GM21381 (cell line): ENCODE measurements around the gene HASPIN.

Source experiments
- ATAC-seq: cut with Tn5 transposase; IDR thresholded peaks from one replicate; pipeline ENCODE4 v1.9.1; 2021; ENCODE audit warnings: mild to moderate bottlenecking, moderate library complexity; ENCODE audit not compliant: unreplicated experiment

HASPIN gene

GRCh38 chr17:3762922-3763776 lies 39.4 kb downstream of the HASPIN start:
- peak; percentile 77 for ATAC-seq

DNA sequence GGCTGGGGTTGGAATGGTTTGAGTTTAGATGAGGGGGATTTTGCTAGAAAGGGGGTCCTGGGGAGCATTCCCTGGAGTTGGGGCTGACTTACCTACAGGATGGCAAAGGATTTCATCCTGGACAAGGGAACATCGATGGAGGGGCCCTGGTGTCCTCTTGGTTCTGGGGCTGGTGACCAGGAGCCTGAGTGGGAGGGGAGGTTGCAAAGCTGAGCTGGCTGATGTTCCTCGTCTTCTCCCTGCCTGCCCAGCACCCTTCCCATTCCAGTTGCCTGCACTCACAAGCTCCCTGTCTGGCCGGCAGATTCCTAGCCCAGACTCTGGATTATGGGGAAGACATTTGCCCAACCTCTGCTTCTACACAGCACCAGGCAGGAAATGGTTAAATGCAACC lies 40.1 kb downstream of the HASPIN start:
- no peak for ATAC-seq

DNA sequence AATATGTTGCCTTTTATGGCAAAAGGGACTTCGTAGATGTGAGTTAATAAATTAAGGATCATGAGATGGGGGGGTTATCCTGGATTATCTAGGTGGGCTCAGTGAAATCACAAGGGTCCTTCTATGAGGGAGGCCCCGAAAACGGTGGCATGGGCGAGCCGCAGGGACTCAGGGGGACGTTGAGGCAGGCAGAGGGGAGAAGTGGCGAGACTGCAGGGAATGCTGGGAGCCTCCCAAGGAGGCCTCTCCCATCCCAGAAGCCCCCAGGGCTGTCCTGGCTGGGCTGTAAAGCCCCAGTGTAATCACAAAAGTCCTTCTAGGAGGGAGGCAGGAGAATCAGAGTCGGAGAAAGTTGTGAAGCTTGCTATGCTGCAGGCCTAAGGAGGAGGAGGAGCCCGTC lies 42.3 kb downstream of the HASPIN start:
- no peak for ATAC-seq

DNA sequence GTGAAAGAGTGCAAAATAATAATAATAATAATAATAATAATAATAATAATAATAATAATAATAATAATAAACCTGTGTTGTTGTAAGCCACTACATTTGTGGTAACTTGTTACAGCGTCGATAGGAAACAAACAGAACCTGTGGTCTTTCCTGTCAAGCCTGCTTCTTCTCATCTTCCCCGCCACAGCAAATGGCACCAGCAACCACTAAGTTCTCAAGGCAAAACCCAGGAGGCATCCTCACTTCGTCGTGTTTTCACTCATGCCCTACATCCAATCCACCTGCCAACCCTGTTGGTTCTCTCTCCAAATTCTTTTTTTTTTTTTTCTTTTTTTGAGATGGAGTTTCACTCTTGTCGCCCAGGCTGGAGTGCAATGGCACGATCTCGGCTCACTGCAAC lies 43.1 kb downstream of the HASPIN start:
- ATAC-seq: no peak

DNA sequence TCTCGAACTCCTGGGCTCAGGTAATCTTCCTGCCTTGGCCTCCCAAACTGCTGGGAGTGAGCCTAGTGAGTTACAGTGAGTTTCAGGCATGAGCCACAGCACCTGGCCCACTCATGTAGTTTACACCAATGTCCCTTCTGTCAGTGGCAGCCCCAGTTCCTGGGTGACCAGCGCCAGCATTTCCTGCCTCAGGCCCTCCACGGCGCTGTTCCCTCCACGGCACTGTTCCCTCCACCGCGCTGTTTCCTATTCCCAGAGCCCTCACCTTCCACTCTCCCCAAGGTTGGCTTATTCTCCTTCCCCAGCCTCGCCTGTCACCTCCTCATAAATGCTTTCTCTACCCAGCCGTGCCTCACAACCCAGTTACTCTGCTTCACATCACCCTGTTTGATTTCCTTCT lies 44.6 kb downstream of the HASPIN start:
- ATAC-seq: no peak

GRCh38 chr17:3768769-3769168 lies 45.1 kb downstream of the HASPIN start:
- no peak for ATAC-seq

DNA sequence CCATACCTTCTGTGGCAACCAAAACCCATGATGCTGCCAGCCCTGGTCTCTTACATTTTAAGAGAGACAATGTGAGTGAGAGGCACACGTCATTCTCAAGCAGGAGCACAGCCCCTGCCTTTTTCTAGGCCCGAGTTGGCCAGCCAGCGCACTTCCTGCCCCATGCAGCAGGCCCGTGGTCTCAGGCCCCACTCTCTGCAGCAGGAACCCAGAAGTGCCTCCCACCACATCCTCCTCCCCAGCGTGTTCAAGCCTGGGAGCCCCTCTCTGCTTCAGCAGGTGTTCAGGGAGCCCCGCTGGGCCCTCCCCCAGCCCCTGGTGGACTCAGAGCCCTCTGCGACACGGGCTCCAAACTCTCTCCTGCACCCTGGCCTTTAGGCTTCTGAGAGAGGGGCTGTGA lies 46.8 kb downstream of the HASPIN start:
- no peak for ATAC-seq

GRCh38 chr17:3771140-3771539 lies 47.4 kb downstream of the HASPIN start:
- ATAC-seq: no peak

GRCh38 chr17:3772764-3773163 lies 49.1 kb downstream of the HASPIN start:
- ATAC-seq: no peak

- no peak for ATAC-seq
Measured at GRCh38 chr17:3773511-3773910, 49.8 kb downstream of the HASPIN start.

DNA sequence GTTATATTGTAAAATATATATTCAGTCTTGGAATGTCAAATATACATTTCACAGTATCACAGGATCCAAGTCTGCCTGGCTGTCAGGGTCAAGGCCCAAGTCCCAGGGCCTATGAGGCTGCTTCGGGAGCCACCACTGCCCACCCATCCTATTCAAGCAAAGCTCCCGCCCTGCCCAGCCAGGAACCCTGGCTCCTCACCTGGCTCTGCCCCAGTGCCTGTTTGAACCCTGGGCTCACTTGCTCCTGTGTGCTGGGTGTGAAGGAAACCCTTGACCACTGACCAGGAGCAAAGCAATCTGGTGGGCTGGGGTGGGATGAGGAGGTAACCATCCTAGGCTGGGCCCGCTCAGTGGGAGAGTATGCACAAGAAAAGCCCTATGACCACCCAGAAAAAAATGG lies 50.3 kb downstream of the HASPIN start:
- no peak for ATAC-seq
